Endothelial cell (in vitro differentiated cells): Measurements from ENCODE around the gene SLIT1. TPM values are rescaled to one million over a fixed set of nuclear protein-coding genes. Genes with fewer than 3 reads are reported as not detected.

Source experiments
- DNase-seq: peaks from one replicate; pipeline ENCODE4 v3.0.0; 2021; ENCODE audit warnings: low spot score
- H3K27ac Mint-ChIP-seq: one replicate; pipeline ENCODE4 v1.8.0; 2021; ENCODE audit warnings: mixed read lengths, inconsistent platforms; ENCODE audit not compliant: unreplicated experiment
- H3K27me3 Mint-ChIP-seq: one replicate; pipeline ENCODE4 v1.8.0; 2021; ENCODE audit warnings: mild to moderate bottlenecking, moderate library complexity, mixed read lengths, inconsistent platforms; ENCODE audit not compliant: unreplicated experiment
- H3K36me3 Mint-ChIP-seq: one replicate; pipeline ENCODE4 v1.8.0; 2021; ENCODE audit warnings: mild to moderate bottlenecking, low read depth, mixed read lengths, inconsistent platforms; ENCODE audit not compliant: unreplicated experiment
- H3K4me1 Mint-ChIP-seq: one replicate; pipeline ENCODE4 v1.8.0; 2021; ENCODE audit warnings: mild to moderate bottlenecking, mixed read lengths, inconsistent platforms; ENCODE audit not compliant: unreplicated experiment
- H3K4me3 Mint-ChIP-seq: one replicate; pipeline ENCODE4 v1.8.0; 2021; ENCODE audit warnings: mild to moderate bottlenecking, mixed read lengths, inconsistent platforms; ENCODE audit not compliant: unreplicated experiment
- H3K9me3 Mint-ChIP-seq: one replicate; pipeline ENCODE4 v1.8.0; 2021; ENCODE audit warnings: mixed read lengths, inconsistent platforms; ENCODE audit not compliant: unreplicated experiment
- CTCF ChIP-seq: fragments of 200-600 bp; sonication (generic); IDR thresholded peaks from one replicate; pipeline ENCODE4 v1.5.0; 2021; ENCODE audit warnings: antibody characterized with exemption; ENCODE audit not compliant: unreplicated experiment
- total RNA-seq: library from RNA; stranded (reverse); fragmentation: NEBNext Ultra II Directional; extraction: Animal tissue kit (Norgen Biotek cat#: 25700); gene quantifications from one replicate; pipeline ENCODE4 v1.2.1, GENCODE V29; 2021; ENCODE audit not compliant: unreplicated experiment

SLIT1 gene
- total RNA-seq, 1 donor from 2014 or later, result 0.54 TPM

DNA sequence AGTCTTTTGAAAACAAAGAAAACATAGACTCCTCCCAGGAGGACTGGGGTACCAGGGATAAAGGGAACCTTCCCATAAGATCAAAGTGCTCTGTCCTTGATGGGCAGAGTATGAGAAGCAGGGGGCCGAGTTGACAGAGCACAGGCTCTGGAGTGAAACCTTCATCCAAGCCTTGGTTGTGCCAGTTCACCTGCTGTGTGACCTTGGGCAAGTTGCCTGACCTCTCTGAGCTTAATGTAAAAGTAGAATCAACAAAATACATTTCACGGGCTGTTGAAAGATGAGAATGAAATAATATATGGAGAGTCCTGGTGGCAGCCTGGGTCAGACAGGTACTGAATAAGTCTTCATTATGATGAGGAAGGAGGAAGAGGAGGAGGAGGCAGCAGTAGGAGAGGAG lies 69.9 kb downstream of the SLIT1 start:
- TF ChIP-seq CTCF, result no peak
- Mint-ChIP-seq H3K9me3 (no peaks in the 10 kb centered on the region), H3K27me3 (no peaks in the 10 kb centered on the region), H3K4me1 (no peaks in the 10 kb centered on the region), H3K4me3 (no peak overlapping the region), H3K27ac (no peak overlapping the region), H3K36me3 (no peaks in the 10 kb centered on the region)
- DNase-seq, result no peak

DNA sequence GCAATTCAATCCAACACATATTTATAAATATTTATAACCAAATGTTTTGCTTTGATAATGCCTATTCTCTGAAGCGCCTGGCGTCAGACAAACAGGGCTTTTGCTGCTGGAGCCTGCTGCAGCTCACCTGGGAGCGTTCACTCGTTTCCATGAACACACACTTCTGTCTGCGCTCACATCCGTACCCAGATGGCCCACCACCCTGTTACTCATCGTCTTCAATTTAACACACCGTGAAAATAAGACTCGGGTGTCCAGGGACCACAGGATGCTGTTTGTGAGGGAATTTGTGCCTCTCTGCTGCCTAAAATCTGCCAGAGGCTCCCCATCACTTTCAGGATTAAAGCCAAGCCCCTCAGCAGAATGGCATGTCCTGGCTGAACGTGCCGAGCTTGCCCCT lies 74.1 kb downstream of the SLIT1 start:
- Mint-ChIP-seq H3K27ac (no peak overlapping the region), H3K4me3 (no peak overlapping the region), H3K9me3 (no peaks in the 10 kb centered on the region), H3K36me3 (no peaks in the 10 kb centered on the region), H3K27me3 (no peaks in the 10 kb centered on the region), H3K4me1 (peaks cover 2% of the 10 kb centered on the region)
- no peak for TF ChIP-seq CTCF
- DNase-seq, result no peak

GRCh38 chr10:97109547-97109946 lies 76.2 kb downstream of the SLIT1 start:
- DNase-seq, result no peak
- no peaks in the 10 kb centered on the region for H3K27me3 Mint-ChIP-seq
- no peaks in the 10 kb centered on the region for H3K36me3 Mint-ChIP-seq
- H3K4me1 Mint-ChIP-seq, result peaks cover 2% of the 10 kb centered on the region
- no peaks in the 10 kb centered on the region for H3K9me3 Mint-ChIP-seq
- H3K4me3 Mint-ChIP-seq, result no peak overlapping the region
- no peak overlapping the region for H3K27ac Mint-ChIP-seq
- no peak for TF ChIP-seq CTCF

DNA sequence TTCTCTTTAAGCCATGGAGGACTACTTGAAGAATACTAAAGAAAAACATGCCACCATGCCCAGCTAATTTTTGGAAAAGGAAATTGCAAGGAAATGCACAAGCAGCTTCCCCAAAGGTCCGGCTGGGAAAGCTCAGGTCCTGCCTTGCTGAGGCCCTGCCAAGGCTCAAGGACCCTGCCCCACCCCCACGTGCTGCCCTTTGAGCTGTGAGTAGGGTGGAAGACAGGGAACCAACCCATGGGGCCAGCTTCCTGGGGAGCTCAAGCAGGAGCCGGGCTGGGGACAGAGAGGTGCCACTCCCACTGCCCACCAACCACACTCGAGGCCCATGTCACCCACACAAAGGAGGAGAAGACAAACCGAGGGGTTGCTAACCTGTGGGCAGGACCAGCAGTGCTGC lies 78.2 kb downstream of the SLIT1 start:
- H3K4me1 Mint-ChIP-seq, result peaks cover 2% of the 10 kb centered on the region
- H3K27me3 Mint-ChIP-seq, result no peaks in the 10 kb centered on the region
- H3K4me3 Mint-ChIP-seq, result no peak overlapping the region

GRCh38 chr10:97106207-97106606 lies 79.6 kb downstream of the SLIT1 start:
- Mint-ChIP-seq H3K4me1 (peaks cover 2% of the 10 kb centered on the region), H3K36me3 (no peaks in the 10 kb centered on the region), H3K27ac (no peak overlapping the region), H3K27me3 (peaks cover 1% of the 10 kb centered on the region), H3K9me3 (no peaks in the 10 kb centered on the region), H3K4me3 (no peak overlapping the region)
- no peak for TF ChIP-seq CTCF
- DNase-seq, result no peak

More for the DNA sequence above, 78.2 kb downstream of the SLIT1 start:
- DNase-seq, result no peak
- H3K9me3 Mint-ChIP-seq, result no peaks in the 10 kb centered on the region
- H3K36me3 Mint-ChIP-seq, result no peaks in the 10 kb centered on the region
- no peak for TF ChIP-seq CTCF
- no peak overlapping the region for H3K27ac Mint-ChIP-seq
